AG09309 (cell line): Measurements from ENCODE around the gene INMT.

ENCODE experiments used
- DNase-seq: peaks from one replicate; pipeline ENCODE4 v3.0.0-alpha.2; 2010; ENCODE audit warnings: low read depth
- H3K4me3 ChIP-seq: 2 replicates; pipeline ENCODE4 v1.5.1; 2011; ENCODE audit warnings: mild to moderate bottlenecking, low read depth, low read length, moderate library complexity; ENCODE audit not compliant: control insufficient read depth
- TF ChIP-seq, protein P1 (sequence below): IDR thresholded peaks from 2 replicates; pipeline ENCODE4 v1.5.1; 2011; ENCODE audit warnings: mild to moderate bottlenecking, low read depth, low read length, inconsistent platforms; ENCODE audit not compliant: insufficient read depth, control insufficient read depth; ENCODE audit errors: missing control alignments

Gene INMT

DNA sequence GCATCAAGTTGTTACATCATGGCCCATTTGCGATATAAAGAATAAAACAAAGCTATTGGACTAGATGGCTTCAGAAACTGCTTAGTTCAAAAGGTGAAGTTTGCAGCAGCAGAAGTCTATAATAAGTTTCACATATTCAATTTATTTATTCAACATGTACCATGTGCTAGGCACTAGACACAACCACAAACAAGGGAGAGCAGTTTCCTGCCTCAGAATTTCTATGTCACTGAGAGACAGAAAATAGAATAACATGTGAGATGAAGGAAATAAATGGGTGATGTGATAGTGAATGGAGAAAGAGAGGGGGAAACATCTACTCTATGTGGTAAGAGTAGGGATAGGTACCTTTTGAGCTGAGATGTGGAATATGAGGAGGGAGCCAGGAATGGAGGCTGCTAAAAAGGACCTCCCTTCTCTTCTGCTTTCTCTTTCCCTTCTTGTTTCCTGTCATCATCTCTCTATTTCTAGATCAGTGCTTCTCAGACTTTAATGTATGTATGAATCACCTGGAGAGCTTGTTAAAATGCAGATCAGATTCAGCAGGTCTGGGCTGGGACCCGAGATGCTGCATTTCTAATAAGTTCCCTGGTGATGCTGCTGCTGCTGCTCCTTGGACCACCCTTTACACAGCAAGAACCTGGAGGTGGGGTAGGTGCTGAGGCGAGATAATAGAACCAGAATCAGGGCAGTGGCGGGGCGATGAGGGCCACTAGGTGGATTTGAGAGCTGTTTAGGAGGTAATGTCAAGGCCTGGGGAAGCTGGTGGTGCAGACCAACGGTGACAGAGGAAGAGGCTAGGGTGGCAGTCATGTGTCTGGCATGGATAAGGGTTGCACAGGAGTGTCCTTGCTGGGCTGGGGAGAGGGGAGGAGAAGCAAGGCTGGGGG is 13.7 kb upstream of the INMT start:
- TF ChIP-seq, protein P1, sequence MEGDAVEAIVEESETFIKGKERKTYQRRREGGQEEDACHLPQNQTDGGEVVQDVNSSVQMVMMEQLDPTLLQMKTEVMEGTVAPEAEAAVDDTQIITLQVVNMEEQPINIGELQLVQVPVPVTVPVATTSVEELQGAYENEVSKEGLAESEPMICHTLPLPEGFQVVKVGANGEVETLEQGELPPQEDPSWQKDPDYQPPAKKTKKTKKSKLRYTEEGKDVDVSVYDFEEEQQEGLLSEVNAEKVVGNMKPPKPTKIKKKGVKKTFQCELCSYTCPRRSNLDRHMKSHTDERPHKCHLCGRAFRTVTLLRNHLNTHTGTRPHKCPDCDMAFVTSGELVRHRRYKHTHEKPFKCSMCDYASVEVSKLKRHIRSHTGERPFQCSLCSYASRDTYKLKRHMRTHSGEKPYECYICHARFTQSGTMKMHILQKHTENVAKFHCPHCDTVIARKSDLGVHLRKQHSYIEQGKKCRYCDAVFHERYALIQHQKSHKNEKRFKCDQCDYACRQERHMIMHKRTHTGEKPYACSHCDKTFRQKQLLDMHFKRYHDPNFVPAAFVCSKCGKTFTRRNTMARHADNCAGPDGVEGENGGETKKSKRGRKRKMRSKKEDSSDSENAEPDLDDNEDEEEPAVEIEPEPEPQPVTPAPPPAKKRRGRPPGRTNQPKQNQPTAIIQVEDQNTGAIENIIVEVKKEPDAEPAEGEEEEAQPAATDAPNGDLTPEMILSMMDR = no peak
- DNase-seq = no peak

DNA sequence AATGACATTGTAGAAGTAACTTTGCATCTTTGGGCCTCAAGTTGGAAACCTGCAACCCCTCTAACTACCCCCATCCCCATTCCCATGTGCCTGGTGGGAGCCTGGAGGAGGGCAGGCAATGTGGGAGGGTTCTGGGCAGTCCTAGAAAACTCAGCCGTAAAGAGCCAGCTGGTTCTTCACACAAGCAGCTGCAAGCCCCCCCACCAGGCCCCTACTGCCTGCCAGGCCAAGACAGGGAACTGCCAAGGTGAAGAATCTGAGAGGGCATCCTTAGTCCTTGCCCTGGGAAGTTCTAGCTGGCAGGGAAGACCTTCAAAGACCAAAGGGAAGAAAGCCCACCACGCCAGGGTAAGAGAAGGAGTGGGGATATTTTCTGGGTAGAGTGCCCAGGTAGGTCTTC is 12.2 kb upstream of the INMT start:
- TF ChIP-seq, protein P1 = no peak
- H3K4me3 ChIP-seq = no peak overlapping the region
- no peak for DNase-seq

More for the DNA sequence above, 13.7 kb upstream of the INMT start:
- H3K4me3 ChIP-seq = no peak overlapping the region

DNA sequence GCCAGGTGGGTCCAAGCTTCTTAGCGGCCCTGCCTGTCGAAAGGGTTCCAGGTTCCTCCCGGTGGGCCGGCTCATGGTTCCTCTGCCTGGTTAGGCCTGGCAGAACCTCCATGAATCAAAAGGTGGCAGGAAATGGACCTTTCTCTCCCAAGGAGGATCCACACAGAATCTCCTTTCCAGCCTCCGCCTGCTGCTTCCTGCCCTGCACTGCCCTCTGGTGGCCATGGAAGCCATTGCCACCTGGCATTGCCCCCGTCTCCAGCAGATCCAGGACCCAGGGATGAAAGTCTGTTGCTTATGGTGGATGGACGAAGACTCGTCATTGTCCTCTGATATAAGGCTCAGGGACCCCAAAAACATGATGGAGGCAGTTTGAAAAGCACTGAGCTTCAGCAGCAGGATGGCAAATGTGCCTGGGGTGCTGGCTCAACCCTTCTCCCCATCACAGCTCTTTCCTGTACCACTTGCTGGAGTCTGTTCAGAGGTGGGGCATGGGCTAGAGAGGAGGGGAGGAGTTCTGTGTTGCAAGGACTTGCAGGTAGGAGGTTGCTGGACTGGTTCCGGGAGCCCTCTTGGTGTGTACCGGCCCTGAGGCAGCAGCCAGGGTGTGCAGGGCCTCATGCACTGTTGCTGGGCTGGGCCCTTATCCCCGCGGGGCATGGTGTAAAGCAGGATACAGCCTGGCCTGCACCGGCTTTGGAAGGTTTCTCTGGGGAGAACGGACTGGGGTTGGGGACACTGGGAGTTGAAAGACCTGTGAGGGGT is 11.3 kb upstream of the INMT start:
- TF ChIP-seq, protein P1 = peak; percentile 99
- DNase-seq = peak; percentile 23
- H3K4me3 ChIP-seq = no peak overlapping the region

DNA sequence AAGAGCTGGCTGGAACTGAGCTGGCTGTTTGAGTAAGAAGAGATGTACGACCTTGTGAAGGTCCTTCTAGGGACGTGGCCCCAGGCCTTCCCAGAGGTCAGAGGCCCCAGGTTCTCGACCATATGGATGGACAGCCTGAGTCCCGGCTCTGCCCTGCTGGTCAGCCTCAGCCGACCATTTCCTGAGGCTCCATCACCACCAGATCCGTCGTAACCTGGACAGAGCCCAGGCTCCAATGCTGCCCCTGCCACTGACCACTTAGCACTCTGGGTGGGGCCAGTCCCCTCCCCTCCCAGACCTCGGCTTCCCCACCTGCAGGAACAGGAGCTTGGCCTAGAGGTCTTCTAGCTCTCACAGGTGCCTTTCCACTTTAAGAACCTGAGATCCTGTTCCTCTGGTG is 10.6 kb upstream of the INMT start:
- TF ChIP-seq, protein P1 = no peak
- H3K4me3 ChIP-seq = no peak overlapping the region
- no peak for DNase-seq

DNA sequence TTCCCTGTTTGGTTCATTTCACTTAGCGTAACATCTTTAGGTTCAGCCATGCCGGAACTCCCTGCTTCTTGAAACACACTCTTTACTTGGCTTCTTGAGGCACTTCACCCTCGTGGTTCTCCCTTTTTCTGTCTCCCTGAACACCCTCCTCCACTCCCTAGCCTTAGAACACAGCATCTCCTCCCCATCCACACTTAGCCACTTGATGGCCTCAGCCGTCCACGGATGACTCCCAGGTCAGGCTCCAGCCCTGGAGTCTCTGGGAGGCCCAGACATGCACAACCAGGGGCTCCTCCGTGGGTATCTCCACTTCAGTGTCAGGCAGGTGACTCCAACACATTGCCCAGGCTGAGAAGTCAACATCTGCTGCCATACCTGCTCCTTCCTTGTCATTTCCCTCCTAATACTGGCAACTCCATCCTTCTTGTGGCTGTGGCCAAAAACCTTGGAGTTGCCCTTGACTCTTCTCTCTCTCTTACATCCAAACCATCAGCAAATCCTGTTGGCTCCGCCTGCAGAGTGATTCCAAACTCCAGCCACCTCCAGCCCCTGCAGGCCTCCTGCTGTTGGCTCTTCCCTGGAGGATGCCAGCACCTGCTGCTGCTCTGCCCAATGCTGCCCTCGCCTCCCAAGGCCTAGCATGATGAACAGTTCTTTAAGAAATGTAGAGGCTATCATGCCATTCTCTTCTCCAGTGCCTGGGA is 8.4 kb upstream of the INMT start:
- DNase-seq = no peak
- TF ChIP-seq, protein P1 = peak; percentile 54
- H3K4me3 ChIP-seq = no peak overlapping the region

DNA sequence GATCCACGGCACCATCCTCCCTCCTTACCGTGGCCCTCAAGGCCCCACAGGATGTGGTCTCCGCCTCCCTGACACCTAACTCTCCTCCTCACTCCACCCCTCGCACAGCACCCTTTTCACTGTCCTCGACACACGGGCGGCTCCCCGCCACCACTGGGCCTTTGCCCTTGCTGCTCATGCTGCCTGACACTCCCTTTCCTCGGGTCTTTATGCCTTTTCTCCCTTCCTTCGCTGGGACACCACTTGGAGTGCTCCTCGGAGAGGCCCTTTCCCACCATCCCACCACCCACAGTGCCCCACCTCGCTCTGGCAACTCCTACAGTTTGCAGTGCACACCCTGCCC is 7.9 kb upstream of the INMT start:
- H3K4me3 ChIP-seq = no peak overlapping the region

More for the DNA sequence above, 7.9 kb upstream of the INMT start:
- DNase-seq = no peak
- TF ChIP-seq, protein P1 = no peak
